ENCODE results near the gene HTR2B.

Gene HTR2B

DNA sequence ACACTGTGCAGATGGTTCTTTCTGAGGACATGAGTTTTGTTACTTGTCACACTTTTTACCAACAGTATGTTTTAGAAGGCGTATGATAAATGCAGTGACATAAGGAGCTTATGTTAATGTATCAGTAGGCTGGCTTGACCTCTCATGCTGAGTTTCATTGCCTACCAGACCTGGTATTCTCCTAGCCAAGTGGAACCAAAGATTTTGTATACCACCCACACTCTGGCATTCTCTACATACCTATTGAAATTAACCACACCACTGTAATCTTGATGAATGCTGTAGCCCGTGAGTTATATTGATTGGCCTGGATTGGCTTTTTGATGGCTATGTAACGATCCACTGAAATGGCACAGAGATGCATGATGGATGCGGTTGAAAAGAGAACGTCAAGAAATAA is 11.4 kb downstream of the HTR2B start:
- no peaks in the 10 kb centered on the region for H3K27me3 ChIP-seq (ENCODE audit: insufficient read depth, low read depth)
- no peak overlapping the region for H3K4me3 ChIP-seq (IDR thresholded peaks at IDR 0.05; ENCODE audit: insufficient read depth, low read depth, low read length)
- no peaks in the 10 kb centered on the region for H3K36me3 ChIP-seq (ENCODE audit: insufficient read depth)
- no peak overlapping the region for H2AFZ ChIP-seq (ENCODE audit: low read depth)
- H3K9ac ChIP-seq, result no peak overlapping the region
- TF ChIP-seq, protein P1, sequence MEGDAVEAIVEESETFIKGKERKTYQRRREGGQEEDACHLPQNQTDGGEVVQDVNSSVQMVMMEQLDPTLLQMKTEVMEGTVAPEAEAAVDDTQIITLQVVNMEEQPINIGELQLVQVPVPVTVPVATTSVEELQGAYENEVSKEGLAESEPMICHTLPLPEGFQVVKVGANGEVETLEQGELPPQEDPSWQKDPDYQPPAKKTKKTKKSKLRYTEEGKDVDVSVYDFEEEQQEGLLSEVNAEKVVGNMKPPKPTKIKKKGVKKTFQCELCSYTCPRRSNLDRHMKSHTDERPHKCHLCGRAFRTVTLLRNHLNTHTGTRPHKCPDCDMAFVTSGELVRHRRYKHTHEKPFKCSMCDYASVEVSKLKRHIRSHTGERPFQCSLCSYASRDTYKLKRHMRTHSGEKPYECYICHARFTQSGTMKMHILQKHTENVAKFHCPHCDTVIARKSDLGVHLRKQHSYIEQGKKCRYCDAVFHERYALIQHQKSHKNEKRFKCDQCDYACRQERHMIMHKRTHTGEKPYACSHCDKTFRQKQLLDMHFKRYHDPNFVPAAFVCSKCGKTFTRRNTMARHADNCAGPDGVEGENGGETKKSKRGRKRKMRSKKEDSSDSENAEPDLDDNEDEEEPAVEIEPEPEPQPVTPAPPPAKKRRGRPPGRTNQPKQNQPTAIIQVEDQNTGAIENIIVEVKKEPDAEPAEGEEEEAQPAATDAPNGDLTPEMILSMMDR (conservative IDR thresholded peaks at IDR 0.05; ENCODE audit: low read depth, low read length), result no peak
- no peaks in the 10 kb centered on the region for H4K20me1 ChIP-seq (ENCODE audit: insufficient read depth)
- peaks cover 36% of the 10 kb centered on the region for H3K4me1 ChIP-seq (ENCODE audit: low read depth, poor library complexity, severe bottlenecking)
- H3K27ac ChIP-seq, result no peak overlapping the region
- no peak overlapping the region for H3K4me2 ChIP-seq
- H3K79me2 ChIP-seq (ENCODE audit: insufficient read depth, low read depth), result no peaks in the 10 kb centered on the region; the same call in 1 of the 2 replicates

DNA sequence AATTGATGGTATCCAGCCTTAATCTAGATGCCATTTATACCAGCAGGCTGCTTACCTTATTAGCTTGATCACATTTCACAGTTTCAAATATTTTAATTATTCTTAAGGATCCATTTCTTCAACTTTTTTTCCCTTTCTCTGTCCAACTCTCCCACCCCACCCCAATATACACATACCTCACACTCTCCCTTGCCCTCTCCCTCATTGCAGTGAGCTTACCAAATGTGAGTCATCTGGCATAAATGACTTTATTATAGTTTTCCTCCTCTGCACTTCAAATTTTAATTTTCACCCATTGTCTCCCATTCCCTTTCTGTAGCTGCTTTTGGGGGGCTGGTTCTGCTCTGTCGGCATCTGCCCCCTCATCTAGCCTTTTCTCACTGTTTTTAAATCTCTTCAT is 12.9 kb downstream of the HTR2B start:
- Histone ChIP-seq H3K79me2 (ENCODE audit: insufficient read depth, low read depth) (no peaks in the 10 kb centered on the region; the same call in 1 of the 2 replicates), H3K9ac (no peak overlapping the region), H3K36me3 (ENCODE audit: insufficient read depth) (no peaks in the 10 kb centered on the region), H3K4me1 (ENCODE audit: low read depth, poor library complexity, severe bottlenecking) (peaks cover 21% of the 10 kb centered on the region), H2AFZ (ENCODE audit: low read depth) (no peak overlapping the region), H4K20me1 (ENCODE audit: insufficient read depth) (no peaks in the 10 kb centered on the region), H3K27me3 (ENCODE audit: insufficient read depth, low read depth) (no peaks in the 10 kb centered on the region), H3K27ac (no peak overlapping the region), H3K4me3 (IDR thresholded peaks at IDR 0.05; ENCODE audit: insufficient read depth, low read depth, low read length) (no peak overlapping the region), H3K4me2 (no peak overlapping the region)
- TF ChIP-seq, protein P1 (conservative IDR thresholded peaks at IDR 0.05; ENCODE audit: low read depth, low read length), result no peak

- Histone ChIP-seq H4K20me1 (ENCODE audit: insufficient read depth) (no peaks in the 10 kb centered on the region), H3K27me3 (ENCODE audit: insufficient read depth, low read depth) (no peaks in the 10 kb centered on the region), H3K4me3 (IDR thresholded peaks at IDR 0.05; ENCODE audit: insufficient read depth, low read depth, low read length) (no peak overlapping the region), H3K4me1 (ENCODE audit: low read depth, poor library complexity, severe bottlenecking) (peaks cover 22% of the 10 kb centered on the region), H2AFZ (ENCODE audit: low read depth) (no peak overlapping the region), H3K4me2 (no peak overlapping the region), H3K79me2 (ENCODE audit: insufficient read depth, low read depth) (peaks cover 5% of the 10 kb centered on the region; the same call in 1 of the 2 replicates), H3K27ac (no peak overlapping the region), H3K36me3 (ENCODE audit: insufficient read depth) (no peaks in the 10 kb centered on the region), H3K9ac (no peak overlapping the region)
- TF ChIP-seq, protein P1 (conservative IDR thresholded peaks at IDR 0.05; ENCODE audit: low read depth, low read length), result no peak
Measured at GRCh38 chr2:231110551-231110950, 14.3 kb downstream of the HTR2B start.

GRCh38 chr2:231104115-231104713 is 20.6 kb downstream of the HTR2B start:
- peak overlapping the region; percentile 12; the same call in 1 of the 2 replicates for H3K27ac ChIP-seq
- peaks cover 24% of the 10 kb centered on the region for H3K4me1 ChIP-seq (ENCODE audit: low read depth, poor library complexity, severe bottlenecking)
- no peak overlapping the region for H3K4me3 ChIP-seq (IDR thresholded peaks at IDR 0.05; ENCODE audit: insufficient read depth, low read depth, low read length)
- no peaks in the 10 kb centered on the region; the same call in 1 of the 2 replicates for H4K20me1 ChIP-seq (ENCODE audit: insufficient read depth)
- no peaks in the 10 kb centered on the region for H3K27me3 ChIP-seq (ENCODE audit: insufficient read depth, low read depth)
- TF ChIP-seq, protein P1 (conservative IDR thresholded peaks at IDR 0.05; ENCODE audit: low read depth, low read length), result peak; percentile 71
- peaks cover 15% of the 10 kb centered on the region; the same call in 1 of the 2 replicates for H3K79me2 ChIP-seq (ENCODE audit: insufficient read depth, low read depth)
- no peaks in the 10 kb centered on the region for H3K36me3 ChIP-seq (ENCODE audit: insufficient read depth)
- no peak overlapping the region for H3K4me2 ChIP-seq
- H2AFZ ChIP-seq (ENCODE audit: low read depth), result no peak overlapping the region
- H3K9ac ChIP-seq, result no peak overlapping the region
